ENCODE measurements around the gene LZTS3. TPM values are rescaled to one million over a fixed set of nuclear protein-coding genes. Genes with fewer than 3 reads are reported as not detected.

LZTS3 gene
- total and polyA plus RNA-seq, 2 of the 13 experiments (the other 11 are each of a cell fraction or from before 2014, with no cell fraction given), result 10.1 to 31.3 TPM

DNA sequence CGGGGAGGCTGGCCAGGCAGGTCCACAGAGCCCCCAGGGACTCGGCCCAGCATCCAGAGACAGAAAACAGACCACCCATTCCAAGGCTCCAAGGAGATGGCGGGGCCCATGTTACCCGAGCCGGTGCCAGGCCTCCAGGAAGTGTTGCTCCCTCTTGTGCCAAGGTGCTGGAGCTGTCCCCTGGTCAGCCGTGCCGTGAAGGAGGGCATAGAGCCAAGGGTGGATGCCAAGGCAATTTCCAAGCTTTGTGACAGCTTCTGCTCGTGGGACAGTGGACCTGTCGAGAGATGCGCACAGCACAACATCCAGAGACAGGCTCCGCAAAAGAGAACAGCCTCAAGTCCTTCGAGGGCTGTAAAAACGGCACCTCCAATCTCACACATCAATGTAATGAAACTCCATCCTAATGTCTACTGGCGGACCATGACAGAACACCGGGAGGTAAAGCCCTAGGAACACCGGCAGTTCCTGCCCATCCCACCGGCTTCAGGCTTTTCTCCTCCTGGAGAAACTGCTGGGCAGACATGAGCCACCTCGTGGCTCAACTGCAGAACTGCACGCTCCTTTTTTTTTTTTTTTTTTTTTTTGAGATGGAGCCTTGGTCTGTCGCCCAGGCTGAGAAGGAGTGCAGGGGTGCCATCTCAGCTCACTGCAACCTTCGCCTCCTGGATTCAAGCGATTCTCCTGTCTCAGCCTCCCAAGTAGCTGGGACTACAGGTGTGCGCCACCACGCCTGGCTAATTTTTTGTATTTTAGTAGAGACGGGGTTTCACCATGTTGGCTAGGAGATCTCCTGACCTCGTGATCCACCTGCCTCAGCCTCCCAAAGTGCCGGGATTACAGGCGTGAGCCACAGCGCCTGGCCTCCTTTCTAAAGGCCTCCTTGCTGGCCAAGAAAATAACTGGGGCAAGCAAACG, 57.9 kb downstream of the LZTS3 start (continued):
- TF ChIP-seq SAP130 (CRISPR knock-in tag; IDR thresholded peaks at IDR 0.05; ENCODE audit: low read depth) (peak; percentile 26; the same call in 1 of the 2 replicates), HNF4G (IDR thresholded peaks at IDR 0.05; ENCODE audit: borderline replicate concordance, low read depth, low read length) (no peak), HNF4G (CRISPR knock-in tag; IDR thresholded peaks at IDR 0.05; ENCODE audit: borderline replicate concordance, low read depth) (0 out of 2 replicates have a peak, but pooled peaks have one; percentile 17), WIZ (CRISPR knock-in tag; IDR thresholded peaks at IDR 0.05) (no peak), NFRKB (IDR thresholded peaks at IDR 0.05) (no peak), U2AF2 (IDR thresholded peaks at IDR 0.05; ENCODE audit: low read depth, low read length) (peak; percentile 55; the same call in 1 of the 2 replicates), HES4 (CRISPR knock-in tag; IDR thresholded peaks at IDR 0.05; ENCODE audit: borderline replicate concordance) (0 out of 2 replicates have a peak, but pooled peaks have one; percentile 20), TEAD2 (CRISPR knock-in tag; IDR thresholded peaks at IDR 0.05) (0 out of 2 replicates have a peak, but pooled peaks have one; percentile 24), ZNF564 (CRISPR knock-in tag; IDR thresholded peaks at IDR 0.05) (no peak), ZNF598 (CRISPR knock-in tag; IDR thresholded peaks at IDR 0.05; ENCODE audit: borderline replicate concordance) (peak; percentile 76; the same call in 1 of the 2 replicates), ZNF124 (CRISPR knock-in tag; IDR thresholded peaks at IDR 0.05) (0 out of 2 replicates have a peak, but pooled peaks have one; percentile 33), SALL2 (CRISPR knock-in tag; IDR thresholded peaks at IDR 0.05) (peak; percentile 54; the same call in 1 of the 2 replicates), ZSCAN9 (CRISPR knock-in tag; IDR thresholded peaks at IDR 0.05; ENCODE audit: borderline replicate concordance) (no peak), XRCC5 (optimal IDR thresholded peaks at IDR 0.05; ENCODE audit: low read length) (peak; percentile 35)
- TF ChIP-seq, protein P1, sequence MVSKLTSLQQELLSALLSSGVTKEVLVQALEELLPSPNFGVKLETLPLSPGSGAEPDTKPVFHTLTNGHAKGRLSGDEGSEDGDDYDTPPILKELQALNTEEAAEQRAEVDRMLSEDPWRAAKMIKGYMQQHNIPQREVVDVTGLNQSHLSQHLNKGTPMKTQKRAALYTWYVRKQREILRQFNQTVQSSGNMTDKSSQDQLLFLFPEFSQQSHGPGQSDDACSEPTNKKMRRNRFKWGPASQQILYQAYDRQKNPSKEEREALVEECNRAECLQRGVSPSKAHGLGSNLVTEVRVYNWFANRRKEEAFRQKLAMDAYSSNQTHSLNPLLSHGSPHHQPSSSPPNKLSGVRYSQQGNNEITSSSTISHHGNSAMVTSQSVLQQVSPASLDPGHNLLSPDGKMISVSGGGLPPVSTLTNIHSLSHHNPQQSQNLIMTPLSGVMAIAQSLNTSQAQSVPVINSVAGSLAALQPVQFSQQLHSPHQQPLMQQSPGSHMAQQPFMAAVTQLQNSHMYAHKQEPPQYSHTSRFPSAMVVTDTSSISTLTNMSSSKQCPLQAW (CRISPR knock-in tag; IDR thresholded peaks at IDR 0.05), result peak; percentile 18; the same call in 1 of the 2 replicates
- TF ChIP-seq, protein P2, sequence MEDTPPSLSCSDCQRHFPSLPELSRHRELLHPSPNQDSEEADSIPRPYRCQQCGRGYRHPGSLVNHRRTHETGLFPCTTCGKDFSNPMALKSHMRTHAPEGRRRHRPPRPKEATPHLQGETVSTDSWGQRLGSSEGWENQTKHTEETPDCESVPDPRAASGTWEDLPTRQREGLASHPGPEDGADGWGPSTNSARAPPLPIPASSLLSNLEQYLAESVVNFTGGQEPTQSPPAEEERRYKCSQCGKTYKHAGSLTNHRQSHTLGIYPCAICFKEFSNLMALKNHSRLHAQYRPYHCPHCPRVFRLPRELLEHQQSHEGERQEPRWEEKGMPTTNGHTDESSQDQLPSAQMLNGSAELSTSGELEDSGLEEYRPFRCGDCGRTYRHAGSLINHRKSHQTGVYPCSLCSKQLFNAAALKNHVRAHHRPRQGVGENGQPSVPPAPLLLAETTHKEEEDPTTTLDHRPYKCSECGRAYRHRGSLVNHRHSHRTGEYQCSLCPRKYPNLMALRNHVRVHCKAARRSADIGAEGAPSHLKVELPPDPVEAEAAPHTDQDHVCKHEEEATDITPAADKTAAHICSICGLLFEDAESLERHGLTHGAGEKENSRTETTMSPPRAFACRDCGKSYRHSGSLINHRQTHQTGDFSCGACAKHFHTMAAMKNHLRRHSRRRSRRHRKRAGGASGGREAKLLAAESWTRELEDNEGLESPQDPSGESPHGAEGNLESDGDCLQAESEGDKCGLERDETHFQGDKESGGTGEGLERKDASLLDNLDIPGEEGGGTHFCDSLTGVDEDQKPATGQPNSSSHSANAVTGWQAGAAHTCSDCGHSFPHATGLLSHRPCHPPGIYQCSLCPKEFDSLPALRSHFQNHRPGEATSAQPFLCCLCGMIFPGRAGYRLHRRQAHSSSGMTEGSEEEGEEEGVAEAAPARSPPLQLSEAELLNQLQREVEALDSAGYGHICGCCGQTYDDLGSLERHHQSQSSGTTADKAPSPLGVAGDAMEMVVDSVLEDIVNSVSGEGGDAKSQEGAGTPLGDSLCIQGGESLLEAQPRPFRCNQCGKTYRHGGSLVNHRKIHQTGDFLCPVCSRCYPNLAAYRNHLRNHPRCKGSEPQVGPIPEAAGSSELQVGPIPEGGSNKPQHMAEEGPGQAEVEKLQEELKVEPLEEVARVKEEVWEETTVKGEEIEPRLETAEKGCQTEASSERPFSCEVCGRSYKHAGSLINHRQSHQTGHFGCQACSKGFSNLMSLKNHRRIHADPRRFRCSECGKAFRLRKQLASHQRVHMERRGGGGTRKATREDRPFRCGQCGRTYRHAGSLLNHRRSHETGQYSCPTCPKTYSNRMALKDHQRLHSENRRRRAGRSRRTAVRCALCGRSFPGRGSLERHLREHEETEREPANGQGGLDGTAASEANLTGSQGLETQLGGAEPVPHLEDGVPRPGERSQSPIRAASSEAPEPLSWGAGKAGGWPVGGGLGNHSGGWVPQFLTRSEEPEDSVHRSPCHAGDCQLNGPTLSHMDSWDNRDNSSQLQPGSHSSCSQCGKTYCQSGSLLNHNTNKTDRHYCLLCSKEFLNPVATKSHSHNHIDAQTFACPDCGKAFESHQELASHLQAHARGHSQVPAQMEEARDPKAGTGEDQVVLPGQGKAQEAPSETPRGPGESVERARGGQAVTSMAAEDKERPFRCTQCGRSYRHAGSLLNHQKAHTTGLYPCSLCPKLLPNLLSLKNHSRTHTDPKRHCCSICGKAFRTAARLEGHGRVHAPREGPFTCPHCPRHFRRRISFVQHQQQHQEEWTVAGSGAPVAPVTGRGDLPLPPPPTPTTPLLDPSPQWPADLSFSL (CRISPR knock-in tag; IDR thresholded peaks at IDR 0.05), result no peak
- TF ChIP-seq, protein P3, sequence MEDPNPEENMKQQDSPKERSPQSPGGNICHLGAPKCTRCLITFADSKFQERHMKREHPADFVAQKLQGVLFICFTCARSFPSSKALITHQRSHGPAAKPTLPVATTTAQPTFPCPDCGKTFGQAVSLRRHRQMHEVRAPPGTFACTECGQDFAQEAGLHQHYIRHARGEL (CRISPR knock-in tag; IDR thresholded peaks at IDR 0.05), result peak; percentile 73; the same call in 1 of the 2 replicates
- TF ChIP-seq, protein P4, sequence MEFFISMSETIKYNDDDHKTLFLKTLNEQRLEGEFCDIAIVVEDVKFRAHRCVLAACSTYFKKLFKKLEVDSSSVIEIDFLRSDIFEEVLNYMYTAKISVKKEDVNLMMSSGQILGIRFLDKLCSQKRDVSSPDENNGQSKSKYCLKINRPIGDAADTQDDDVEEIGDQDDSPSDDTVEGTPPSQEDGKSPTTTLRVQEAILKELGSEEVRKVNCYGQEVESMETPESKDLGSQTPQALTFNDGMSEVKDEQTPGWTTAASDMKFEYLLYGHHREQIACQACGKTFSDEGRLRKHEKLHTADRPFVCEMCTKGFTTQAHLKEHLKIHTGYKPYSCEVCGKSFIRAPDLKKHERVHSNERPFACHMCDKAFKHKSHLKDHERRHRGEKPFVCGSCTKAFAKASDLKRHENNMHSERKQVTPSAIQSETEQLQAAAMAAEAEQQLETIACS (CRISPR knock-in tag; IDR thresholded peaks at IDR 0.05), result no peak
